H1 (cell line): ENCODE results near the gene AFF2. TPM values are rescaled to one million over a fixed set of nuclear protein-coding genes. Genes with fewer than 3 reads are reported as not detected.

Experiments
- CTCF ChIA-PET: fragments of 300-600 bp; sonication (Branson Sonifier 250); formaldehyde crosslinking; loops from one replicate; lab custom pipeline; 2021; ENCODE audit not compliant: partially characterized antibody; lab: Charles Lee
- POLR2A ChIA-PET: fragments of 300-600 bp; sonication (Branson Sonifier 250); formaldehyde crosslinking; loops from one replicate; lab custom pipeline; 2021; ENCODE audit warnings: inconsistent platforms; ENCODE audit not compliant: partially characterized antibody; lab: Charles Lee
- DNase-seq, 2 experiments: peaks; one replicate each; pipeline versions ENCODE4 v3.0.0 to v3.0.0-alpha.2; 2010 to 2022; ENCODE audit warnings: low spot score in 2 of 2, low read depth in 1 of 2, mixed read lengths in 1 of 2
- FAIRE-seq: peaks from 2 replicates; lab custom pipeline; 2011; peaks lifted over from hg19 to GRCh38; lab: Jason Lieb, UNC
- H2AFZ ChIP-seq: 2 replicates; pipeline ENCODE4 v1.8.1; 2012; ENCODE audit warnings: low read length, inconsistent platforms
- H2AK5ac ChIP-seq: 2 replicates; pipeline ENCODE4 v1.6.1; 2013; ENCODE audit warnings: low read depth, low read length
- H2BK120ac ChIP-seq: replicated peaks from 2 replicates; pipeline ENCODE3; 2013; ENCODE audit warnings: low read depth, low read length, inconsistent platforms
- H2BK12ac ChIP-seq: 2 replicates; pipeline ENCODE4 v1.6.1; 2013; ENCODE audit warnings: low read depth, low read length
- H2BK15ac ChIP-seq: 2 replicates; pipeline ENCODE4 v1.6.1; 2013; ENCODE audit warnings: low read length
- H2BK20ac ChIP-seq: 2 replicates; pipeline ENCODE4 v1.6.1; 2013; ENCODE audit warnings: low read length
- H2BK5ac ChIP-seq: 2 replicates; pipeline ENCODE4 v1.6.1; 2013; ENCODE audit warnings: low read depth, low read length
- H3K14ac ChIP-seq: 2 replicates; pipeline ENCODE4 v1.6.1; 2013; ENCODE audit warnings: inconsistent platforms; ENCODE audit not compliant: insufficient read length
- H3K18ac ChIP-seq: 2 replicates; pipeline ENCODE4 v1.6.1; 2013; ENCODE audit warnings: low read length; ENCODE audit errors: extremely low read depth
- H3K23ac ChIP-seq: 2 replicates; pipeline ENCODE4 v1.6.1; 2013; ENCODE audit warnings: inconsistent platforms; ENCODE audit not compliant: insufficient read length
- H3K23me2 ChIP-seq: 2 replicates; pipeline ENCODE4 v1.6.1; 2013; ENCODE audit warnings: low read depth, low read length
- H3K27ac ChIP-seq: 2 replicates; pipeline ENCODE4 v1.6.1; 2011; ENCODE audit warnings: low read depth, low read length, inconsistent platforms
- H3K27me3 ChIP-seq, 4 experiments: replicated peaks in 1 of 4; 1 replicate in 1 of 4; 2 replicates in 3 of 4; pipeline versions ENCODE4 v1.6.1 to v1.8.1; 2011 to 2013; ENCODE audit warnings: low read length in 3 of 4, mild to moderate bottlenecking in 3 of 4, inconsistent platforms in 2 of 4, mixed read lengths in 2 of 4, moderate library complexity in 1 of 4; ENCODE audit not compliant: control insufficient read depth in 3 of 4, insufficient read depth in 3 of 4; ENCODE audit errors: extremely low read depth in 1 of 4
- H3K36me3 ChIP-seq, 4 experiments: 2 replicates each; pipeline versions ENCODE4 v1.6.1 to v1.8.1; 2011 to 2013; ENCODE audit warnings: mild to moderate bottlenecking in 4 of 4, low read length in 3 of 4, moderate library complexity in 2 of 4, control low read depth in 1 of 4, inconsistent platforms in 1 of 4; ENCODE audit not compliant: insufficient read depth in 4 of 4, control insufficient read depth in 2 of 4
- H3K4ac ChIP-seq: replicated peaks from 2 replicates; pipeline ENCODE3; 2013; ENCODE audit warnings: low read length, low read depth, mixed read lengths, inconsistent platforms; ENCODE audit not compliant: insufficient read length
- H3K4me1 ChIP-seq, 4 experiments: replicated peaks in 1 of 4; 1 replicate in 1 of 4; 2 replicates in 3 of 4; pipeline versions ENCODE4 v1.6.1 to v1.8.1; 2011 to 2013; ENCODE audit warnings: low read length in 3 of 4, inconsistent platforms in 2 of 4, mixed read lengths in 1 of 4; ENCODE audit not compliant: insufficient read depth in 4 of 4, control insufficient read depth in 3 of 4
- H3K4me2 ChIP-seq, 2 experiments: 2 replicates each; pipeline versions ENCODE4 v1.6.1 to v1.8.1; 2011 to 2013; ENCODE audit warnings: low read depth in 2 of 2, low read length in 2 of 2, control low read depth in 1 of 2, inconsistent platforms in 1 of 2, mild to moderate bottlenecking in 1 of 2; ENCODE audit not compliant: insufficient read depth in 1 of 2
- H3K4me3 ChIP-seq, 4 experiments: fragments of 200-600, 300-600 bp in 1 of 4; sonication (generic), shearing (Covaris generic), sonication (Bioruptor Twin) in 1 of 4; 2 replicates each; pipeline versions ENCODE4 v1.5.1 to v1.8.1; 2011 to 2016; ENCODE audit warnings: low read length in 4 of 4, low read depth in 3 of 4, control low read depth in 2 of 4, inconsistent platforms in 2 of 4, mild to moderate bottlenecking in 2 of 4, mixed read lengths in 1 of 4, moderate library complexity in 1 of 4; ENCODE audit not compliant: insufficient read depth in 2 of 4; ENCODE audit errors: extremely low read depth in 1 of 4
- H3K56ac ChIP-seq: replicated peaks from 2 replicates; pipeline ENCODE3; 2013; ENCODE audit warnings: low read depth, mild to moderate bottlenecking, mixed read lengths, low read length, inconsistent platforms; ENCODE audit not compliant: insufficient read length
- H3K79me1 ChIP-seq: 2 replicates; pipeline ENCODE4 v1.6.1; 2013; ENCODE audit warnings: low read depth, low read length, control low read depth
- H3K79me2 ChIP-seq, 2 experiments: 2 replicates each; pipeline versions ENCODE4 v1.6.1 to v1.8.1; 2012 to 2013; ENCODE audit warnings: low read length in 2 of 2, mild to moderate bottlenecking in 2 of 2, inconsistent platforms in 1 of 2; ENCODE audit not compliant: insufficient read depth in 2 of 2, control insufficient read depth in 1 of 2
- H3K9ac ChIP-seq, 4 experiments: replicated peaks in 1 of 4; 1 replicate in 1 of 4; 2 replicates in 3 of 4; pipeline versions ENCODE4 v1.6.1 to v1.8.1; 2011 to 2013; ENCODE audit warnings: low read depth in 3 of 4, low read length in 3 of 4, control low read depth in 2 of 4, mild to moderate bottlenecking in 2 of 4, moderate library complexity in 2 of 4, inconsistent platforms in 1 of 4; ENCODE audit errors: extremely low read depth in 1 of 4
- H3K9me3 ChIP-seq, 2 experiments: 2 replicates each; pipeline versions ENCODE4 v1.6.1 to v1.8.1; 2012 to 2013; ENCODE audit warnings: mild to moderate bottlenecking in 2 of 2, moderate library complexity in 2 of 2, control low read depth in 1 of 2, inconsistent platforms in 1 of 2, low read depth in 1 of 2, low read length in 1 of 2, mixed read lengths in 1 of 2; ENCODE audit not compliant: insufficient read depth in 2 of 2
- H4K20me1 ChIP-seq, 2 experiments: replicated peaks in 1 of 2; 2 replicates each; pipeline versions ENCODE3 to v1.8.1; 2011 to 2013; ENCODE audit warnings: inconsistent platforms in 2 of 2, low read length in 2 of 2, mild to moderate bottlenecking in 1 of 2; ENCODE audit not compliant: insufficient read depth in 2 of 2, control insufficient read depth in 1 of 2
- H4K5ac ChIP-seq: 2 replicates; pipeline ENCODE4 v1.6.1; 2013; ENCODE audit warnings: low read length, low read depth, mixed read lengths, inconsistent platforms; ENCODE audit not compliant: insufficient read length
- H4K8ac ChIP-seq: 2 replicates; pipeline ENCODE4 v1.8.0; 2013; ENCODE audit warnings: mild to moderate bottlenecking, moderate library complexity, low read length, inconsistent platforms; ENCODE audit not compliant: insufficient read depth; ENCODE audit errors: extremely low read depth
- H4K91ac ChIP-seq: replicated peaks from 2 replicates; pipeline ENCODE3; 2013; ENCODE audit warnings: low read length, mixed read lengths, inconsistent platforms; ENCODE audit not compliant: insufficient read length
- BACH1 ChIP-seq: IDR thresholded peaks from 2 replicates; pipeline ENCODE4 v1.6.1; 2012; ENCODE audit warnings: low read length, improper control_type of control experiment
- MAFK ChIP-seq: IDR thresholded peaks from 2 replicates; pipeline ENCODE4 v1.6.1; 2012; ENCODE audit warnings: low read depth, mild to moderate bottlenecking, improper control_type of control experiment, low read length
- MAX ChIP-seq: IDR thresholded peaks from 2 replicates; pipeline ENCODE4 v1.6.1; 2012; ENCODE audit warnings: inconsistent platforms
- POLR2AphosphoS5 ChIP-seq: IDR thresholded peaks from 2 replicates; pipeline ENCODE4 v1.6.1; 2011; ENCODE audit warnings: low read depth, low read length
- RXRA ChIP-seq: IDR thresholded peaks from 2 replicates; pipeline ENCODE4 v1.6.1; 2011; ENCODE audit warnings: low read depth, mild to moderate bottlenecking, low read length, moderate library complexity; ENCODE audit not compliant: insufficient read depth
- SIRT6 ChIP-seq: IDR thresholded peaks from one replicate; pipeline ENCODE4 v1.7.1; 2012; ENCODE audit warnings: low read length, inconsistent platforms
- SP1 ChIP-seq: IDR thresholded peaks from 2 replicates; pipeline ENCODE4 v1.6.1; 2011; ENCODE audit warnings: low read depth, low read length
- SP2 ChIP-seq: IDR thresholded peaks from 2 replicates; pipeline ENCODE4 v1.6.1; 2012; ENCODE audit warnings: mild to moderate bottlenecking, low read length, inconsistent platforms
- TAF7 ChIP-seq: optimal IDR thresholded peaks from 2 replicates; pipeline ENCODE3; 2011; ENCODE audit warnings: low read depth, mild to moderate bottlenecking, inconsistent platforms, low read length, moderate library complexity, borderline replicate concordance
- ZNF274 ChIP-seq: IDR thresholded peaks from 2 replicates; pipeline ENCODE4 v1.7.0; 2012; ENCODE audit warnings: low read length, borderline replicate concordance; ENCODE audit errors: extremely low read depth
- WGBS, 2 experiments: shearing (Covaris generic) in 1 of 2; methylation state at CpG; one replicate each; pipeline versions ENCODE4 v1.1.6 to v1.1.7; 2013 to 2015; ENCODE audit warnings: low lambda C conversion rate in 2 of 2, mixed read lengths in 2 of 2, inconsistent platforms in 1 of 2, low coverage in 1 of 2, missing lambda C conversion rate in 1 of 2; ENCODE audit not compliant: insufficient replicate concordance in 2 of 2, insufficient coverage in 1 of 2, insufficient read length in 1 of 2; ENCODE audit errors: extremely low coverage in 1 of 2, missing lambda C conversion rate in 1 of 2; 5-methylcytosine and 5-hydroxymethylcytosine counted together
- polyA plus RNA-seq, 7 experiments: library from polyadenylated mRNA; depleted of rRNA in 3 of 7; stranded (reverse) in 5 of 7; unstranded in 2 of 7; fragments of >200 nt in 5 of 7; fragments of 200-250 nt in 2 of 7; gene quantifications; 1 replicate in 5 of 7; 2 replicates in 1 of 7; 4 replicates in 1 of 7; pipeline versions ENCODE4 v1.2.1 to v1.2.3, GENCODE V29; 2011 to 2013; ENCODE audit warnings: missing spikeins in 2 of 7, mixed read lengths in 2 of 7
- total RNA-seq: library from RNA; stranded (reverse); fragmentation: NEBNext Ultra II Directional; extraction: Animal tissue kit (Norgen Biotek cat#: 25700); gene quantifications from 2 replicates; pipeline ENCODE4 v1.2.1, GENCODE V29; 2021
- TF ChIP-seq, protein P1 (sequence below): IDR thresholded peaks from 2 replicates; pipeline ENCODE4 v1.6.1; 2012; ENCODE audit warnings: inconsistent platforms
- TF ChIP-seq, protein P2 (sequence below): IDR thresholded peaks from 2 replicates; pipeline ENCODE4 v1.6.1; 2011; ENCODE audit warnings: low read depth, mild to moderate bottlenecking, low read length; ENCODE audit not compliant: insufficient read depth

The AFF2 gene
- total and polyA plus RNA-seq, 2 of the 8 experiments (the other 6 are each of a cell fraction or from before 2014, with no cell fraction given) = 2.0 to 7.3 TPM

DNA sequence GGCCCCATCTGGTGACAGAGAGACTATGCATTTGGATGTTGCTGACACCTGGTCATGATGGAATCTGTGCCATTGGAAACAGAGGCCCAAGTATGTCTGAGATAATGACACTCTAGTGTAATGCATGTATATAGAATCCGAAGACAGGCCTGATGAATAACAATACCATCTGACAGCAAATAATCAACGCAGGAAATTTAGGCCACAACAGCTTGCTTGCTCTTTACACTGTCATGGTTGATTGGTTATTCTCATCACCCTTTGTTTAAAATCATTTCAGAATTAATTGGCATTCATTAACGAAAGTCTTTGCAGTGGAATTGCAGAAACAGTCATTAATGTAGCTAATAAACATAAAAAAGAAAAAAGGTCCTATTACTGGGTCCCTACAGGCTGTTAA, 194.8 kb downstream of the AFF2 start:
- CTCF ChIA-PET = interaction anchor here (1.4 kb wide), 1 partner anchor 10 kb away, joined by 4 read pairs; no protein-coding TSS in a partner anchor
- POLR2A ChIA-PET = no interaction called here

More for the DNA sequence above, 194.8 kb downstream of the AFF2 start:
- no peaks in the 10 kb centered on the region for H3K27me3 ChIP-seq
- no peak overlapping the region for H3K23ac ChIP-seq
- no peak overlapping the region for H2BK5ac ChIP-seq
- no peak for FAIRE-seq
- no peak overlapping the region for H4K91ac ChIP-seq
- no peak overlapping the region for H2BK120ac ChIP-seq
- no peaks in the 10 kb centered on the region for H3K79me1 ChIP-seq
- no peaks in the 10 kb centered on the region for H3K9me3 ChIP-seq
- H3K14ac ChIP-seq = no peak overlapping the region
- no peak overlapping the region for H3K27ac ChIP-seq
- no peak overlapping the region for H3K4me2 ChIP-seq
- H3K4ac ChIP-seq = no peak overlapping the region
- peaks cover 0 to 3% (median 0%) of the 10 kb centered on the region in 4 experiments; a peak in 1 of 7 replicates for H3K4me1 ChIP-seq
- H2AK5ac ChIP-seq = no peak overlapping the region
- H3K4me3 ChIP-seq = no peak overlapping the region
- H3K9ac ChIP-seq = no peak overlapping the region
- WGBS, 2 experiments = 76% methylated on average over 3 of the region's 3 CpGs; no CpG with 5 or more reads in 1 of the 2 experiments
- no peaks in the 10 kb centered on the region for H3K79me2 ChIP-seq
- H3K23me2 ChIP-seq = no peaks in the 10 kb centered on the region
- H2BK12ac ChIP-seq = no peak overlapping the region
- no peak overlapping the region for H2AFZ ChIP-seq
- TF ChIP-seq TAF7 (no peak), MAFK (no peak), POLR2AphosphoS5 (no peak), SP2 (no peak), BACH1 (no peak), MAX (no peak), SIRT6 (no peak), ZNF274 (no peak), RXRA (no peak), SP1 (no peak)
- TF ChIP-seq, protein P1, sequence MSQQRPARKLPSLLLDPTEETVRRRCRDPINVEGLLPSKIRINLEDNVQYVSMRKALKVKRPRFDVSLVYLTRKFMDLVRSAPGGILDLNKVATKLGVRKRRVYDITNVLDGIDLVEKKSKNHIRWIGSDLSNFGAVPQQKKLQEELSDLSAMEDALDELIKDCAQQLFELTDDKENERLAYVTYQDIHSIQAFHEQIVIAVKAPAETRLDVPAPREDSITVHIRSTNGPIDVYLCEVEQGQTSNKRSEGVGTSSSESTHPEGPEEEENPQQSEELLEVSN = no peak
- TF ChIP-seq, protein P2, sequence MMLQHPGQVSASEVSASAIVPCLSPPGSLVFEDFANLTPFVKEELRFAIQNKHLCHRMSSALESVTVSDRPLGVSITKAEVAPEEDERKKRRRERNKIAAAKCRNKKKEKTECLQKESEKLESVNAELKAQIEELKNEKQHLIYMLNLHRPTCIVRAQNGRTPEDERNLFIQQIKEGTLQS = no peak
- TF ChIP-seq, all 59 proteins: peak for 0
- DNase-seq = no peak
- no peak overlapping the region for H3K56ac ChIP-seq
- no peak overlapping the region for H4K5ac ChIP-seq
- no peak overlapping the region for H3K18ac ChIP-seq
- H2BK15ac ChIP-seq = no peak overlapping the region
- H4K20me1 ChIP-seq = no peaks in the 10 kb centered on the region
- H3K36me3 ChIP-seq = no peaks in the 10 kb centered on the region
- H2BK20ac ChIP-seq = no peak overlapping the region
- H4K8ac ChIP-seq = no peak overlapping the region
